Neural progenitor cell (in vitro differentiated cells): ENCODE measurements around the gene TIRAP.

Experiments
- EZH2 ChIP-seq: fragments of 200-600 bp; sonication (generic); IDR thresholded peaks from 2 replicates; pipeline ENCODE4 v1.6.1; 2017; ENCODE audit warnings: antibody characterized with exemption, mild to moderate bottlenecking, moderate library complexity
- TF ChIP-seq, protein P1 (sequence below): fragments of 200-600 bp; sonication (generic); IDR thresholded peaks from 2 replicates; pipeline ENCODE4 v1.5.1; 2017; ENCODE audit warnings: antibody characterized with exemption, mild to moderate bottlenecking

DNA sequence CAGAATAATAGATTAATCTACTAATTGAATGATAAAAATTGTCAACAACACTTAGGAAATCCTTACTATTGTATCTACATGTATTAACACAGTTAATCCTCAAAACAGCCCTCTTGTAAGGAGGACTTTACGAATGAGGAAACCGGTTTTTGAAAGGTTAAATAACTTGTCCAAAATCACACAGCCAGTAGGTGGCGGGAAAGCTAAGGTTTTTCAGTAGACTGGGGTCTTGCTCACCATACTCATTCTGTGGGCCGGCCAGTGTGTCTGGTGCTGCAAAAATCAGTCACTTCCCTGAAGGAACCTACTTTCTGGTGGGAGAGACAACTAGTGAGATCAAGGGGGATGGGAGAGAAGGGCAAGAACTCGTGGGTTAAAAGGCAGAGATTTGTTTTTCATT is 24.8 kb downstream of the TIRAP start:
- TF ChIP-seq, protein P1, sequence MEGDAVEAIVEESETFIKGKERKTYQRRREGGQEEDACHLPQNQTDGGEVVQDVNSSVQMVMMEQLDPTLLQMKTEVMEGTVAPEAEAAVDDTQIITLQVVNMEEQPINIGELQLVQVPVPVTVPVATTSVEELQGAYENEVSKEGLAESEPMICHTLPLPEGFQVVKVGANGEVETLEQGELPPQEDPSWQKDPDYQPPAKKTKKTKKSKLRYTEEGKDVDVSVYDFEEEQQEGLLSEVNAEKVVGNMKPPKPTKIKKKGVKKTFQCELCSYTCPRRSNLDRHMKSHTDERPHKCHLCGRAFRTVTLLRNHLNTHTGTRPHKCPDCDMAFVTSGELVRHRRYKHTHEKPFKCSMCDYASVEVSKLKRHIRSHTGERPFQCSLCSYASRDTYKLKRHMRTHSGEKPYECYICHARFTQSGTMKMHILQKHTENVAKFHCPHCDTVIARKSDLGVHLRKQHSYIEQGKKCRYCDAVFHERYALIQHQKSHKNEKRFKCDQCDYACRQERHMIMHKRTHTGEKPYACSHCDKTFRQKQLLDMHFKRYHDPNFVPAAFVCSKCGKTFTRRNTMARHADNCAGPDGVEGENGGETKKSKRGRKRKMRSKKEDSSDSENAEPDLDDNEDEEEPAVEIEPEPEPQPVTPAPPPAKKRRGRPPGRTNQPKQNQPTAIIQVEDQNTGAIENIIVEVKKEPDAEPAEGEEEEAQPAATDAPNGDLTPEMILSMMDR: peak; percentile 56
- no peak for TF ChIP-seq EZH2
